PC-3 (cell line): ENCODE data around the gene NR3C1.

Experiments
- CTCF ChIP-seq: fragments of 300-600 bp; sonication (generic); conservative IDR thresholded peaks from 2 replicates; pipeline ENCODE4 v1.5.1; 2017; ENCODE audit warnings: antibody characterized with exemption, low read depth, mild to moderate bottlenecking, low read length
- EZH2phosphoT487 ChIP-seq: fragments of 300-600 bp; sonication (generic); IDR thresholded peaks from 2 replicates; pipeline ENCODE4 v1.6.1; 2018; ENCODE audit warnings: mild to moderate bottlenecking, antibody characterized with exemption, low read length, borderline replicate concordance

GRCh38 chr5:143231416-143231815 is 172.1 kb downstream of the NR3C1 start:
- no peak for TF ChIP-seq CTCF
- TF ChIP-seq EZH2phosphoT487 = no peak
